ENCODE measurements around the gene EXD1.

DNA sequence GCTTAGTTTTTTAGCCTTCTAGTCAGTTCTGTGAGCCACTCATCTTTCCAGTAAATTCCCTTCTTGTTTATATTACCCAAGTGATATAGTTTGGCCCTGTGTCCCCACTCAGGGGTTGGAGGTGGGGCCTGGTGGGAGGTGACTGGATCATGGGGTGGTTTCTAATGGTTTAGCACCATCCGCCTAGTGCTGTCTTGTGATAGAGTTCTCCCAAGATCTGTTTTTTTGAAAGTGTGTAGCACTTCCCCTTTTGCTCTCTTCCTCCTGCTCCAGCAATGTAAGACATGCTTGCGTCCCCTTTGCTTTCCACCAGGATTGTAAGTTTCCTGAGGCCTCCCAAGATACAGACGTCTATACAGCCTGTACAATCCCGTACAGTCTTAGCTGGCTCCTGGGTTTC lies 60.8 kb downstream of the EXD1 start:
- TF ChIP-seq, protein P1, sequence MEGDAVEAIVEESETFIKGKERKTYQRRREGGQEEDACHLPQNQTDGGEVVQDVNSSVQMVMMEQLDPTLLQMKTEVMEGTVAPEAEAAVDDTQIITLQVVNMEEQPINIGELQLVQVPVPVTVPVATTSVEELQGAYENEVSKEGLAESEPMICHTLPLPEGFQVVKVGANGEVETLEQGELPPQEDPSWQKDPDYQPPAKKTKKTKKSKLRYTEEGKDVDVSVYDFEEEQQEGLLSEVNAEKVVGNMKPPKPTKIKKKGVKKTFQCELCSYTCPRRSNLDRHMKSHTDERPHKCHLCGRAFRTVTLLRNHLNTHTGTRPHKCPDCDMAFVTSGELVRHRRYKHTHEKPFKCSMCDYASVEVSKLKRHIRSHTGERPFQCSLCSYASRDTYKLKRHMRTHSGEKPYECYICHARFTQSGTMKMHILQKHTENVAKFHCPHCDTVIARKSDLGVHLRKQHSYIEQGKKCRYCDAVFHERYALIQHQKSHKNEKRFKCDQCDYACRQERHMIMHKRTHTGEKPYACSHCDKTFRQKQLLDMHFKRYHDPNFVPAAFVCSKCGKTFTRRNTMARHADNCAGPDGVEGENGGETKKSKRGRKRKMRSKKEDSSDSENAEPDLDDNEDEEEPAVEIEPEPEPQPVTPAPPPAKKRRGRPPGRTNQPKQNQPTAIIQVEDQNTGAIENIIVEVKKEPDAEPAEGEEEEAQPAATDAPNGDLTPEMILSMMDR (IDR thresholded peaks at IDR 0.05; ENCODE audit: low read depth, low read length, missing input control), result no peak
- TF ChIP-seq, protein P2, sequence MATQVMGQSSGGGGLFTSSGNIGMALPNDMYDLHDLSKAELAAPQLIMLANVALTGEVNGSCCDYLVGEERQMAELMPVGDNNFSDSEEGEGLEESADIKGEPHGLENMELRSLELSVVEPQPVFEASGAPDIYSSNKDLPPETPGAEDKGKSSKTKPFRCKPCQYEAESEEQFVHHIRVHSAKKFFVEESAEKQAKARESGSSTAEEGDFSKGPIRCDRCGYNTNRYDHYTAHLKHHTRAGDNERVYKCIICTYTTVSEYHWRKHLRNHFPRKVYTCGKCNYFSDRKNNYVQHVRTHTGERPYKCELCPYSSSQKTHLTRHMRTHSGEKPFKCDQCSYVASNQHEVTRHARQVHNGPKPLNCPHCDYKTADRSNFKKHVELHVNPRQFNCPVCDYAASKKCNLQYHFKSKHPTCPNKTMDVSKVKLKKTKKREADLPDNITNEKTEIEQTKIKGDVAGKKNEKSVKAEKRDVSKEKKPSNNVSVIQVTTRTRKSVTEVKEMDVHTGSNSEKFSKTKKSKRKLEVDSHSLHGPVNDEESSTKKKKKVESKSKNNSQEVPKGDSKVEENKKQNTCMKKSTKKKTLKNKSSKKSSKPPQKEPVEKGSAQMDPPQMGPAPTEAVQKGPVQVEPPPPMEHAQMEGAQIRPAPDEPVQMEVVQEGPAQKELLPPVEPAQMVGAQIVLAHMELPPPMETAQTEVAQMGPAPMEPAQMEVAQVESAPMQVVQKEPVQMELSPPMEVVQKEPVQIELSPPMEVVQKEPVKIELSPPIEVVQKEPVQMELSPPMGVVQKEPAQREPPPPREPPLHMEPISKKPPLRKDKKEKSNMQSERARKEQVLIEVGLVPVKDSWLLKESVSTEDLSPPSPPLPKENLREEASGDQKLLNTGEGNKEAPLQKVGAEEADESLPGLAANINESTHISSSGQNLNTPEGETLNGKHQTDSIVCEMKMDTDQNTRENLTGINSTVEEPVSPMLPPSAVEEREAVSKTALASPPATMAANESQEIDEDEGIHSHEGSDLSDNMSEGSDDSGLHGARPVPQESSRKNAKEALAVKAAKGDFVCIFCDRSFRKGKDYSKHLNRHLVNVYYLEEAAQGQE (IDR thresholded peaks at IDR 0.05), result no peak
- TF ChIP-seq HNF4A (conservative IDR thresholded peaks at IDR 0.05) (no peak), YY1 (IDR thresholded peaks at IDR 0.05) (no peak), RAD21 (IDR thresholded peaks at IDR 0.05) (no peak), SP1 (IDR thresholded peaks at IDR 0.05) (no peak), NR2F2 (IDR thresholded peaks at IDR 0.05) (no peak)
- TF ChIP-seq, protein P3, sequence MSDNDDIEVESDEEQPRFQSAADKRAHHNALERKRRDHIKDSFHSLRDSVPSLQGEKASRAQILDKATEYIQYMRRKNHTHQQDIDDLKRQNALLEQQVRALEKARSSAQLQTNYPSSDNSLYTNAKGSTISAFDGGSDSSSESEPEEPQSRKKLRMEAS (IDR thresholded peaks at IDR 0.05), result no peak

All from liver (tissue), 3 donors.